ENCODE data around the gene ERH.
"Not testable (repeated sequence)": the region's sequence is repeated elsewhere in the genome, so short reads cannot be mapped to it uniquely, and the experiment has no call there.

Gene ERH

DNA sequence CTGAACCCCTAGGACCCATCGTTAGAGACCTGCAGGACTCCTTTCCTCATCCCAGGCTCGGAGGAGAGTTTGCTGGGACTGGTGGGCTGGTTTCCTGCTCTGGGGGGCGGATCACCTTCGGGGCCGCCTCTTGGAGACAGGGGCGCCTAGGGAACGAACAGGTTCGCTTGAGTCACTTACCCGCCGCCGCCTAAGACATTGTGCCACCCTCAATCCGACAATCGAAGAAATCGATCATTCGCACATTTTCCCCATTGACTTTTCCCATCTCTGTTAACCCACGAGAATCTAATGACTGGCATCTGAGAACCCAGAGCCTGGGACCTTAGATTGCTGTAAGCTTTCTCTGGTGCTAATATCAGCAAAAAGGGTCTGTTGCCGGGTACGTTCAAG lies 715 bp upstream of the ERH start:
- TF ChIP-seq, protein P1, sequence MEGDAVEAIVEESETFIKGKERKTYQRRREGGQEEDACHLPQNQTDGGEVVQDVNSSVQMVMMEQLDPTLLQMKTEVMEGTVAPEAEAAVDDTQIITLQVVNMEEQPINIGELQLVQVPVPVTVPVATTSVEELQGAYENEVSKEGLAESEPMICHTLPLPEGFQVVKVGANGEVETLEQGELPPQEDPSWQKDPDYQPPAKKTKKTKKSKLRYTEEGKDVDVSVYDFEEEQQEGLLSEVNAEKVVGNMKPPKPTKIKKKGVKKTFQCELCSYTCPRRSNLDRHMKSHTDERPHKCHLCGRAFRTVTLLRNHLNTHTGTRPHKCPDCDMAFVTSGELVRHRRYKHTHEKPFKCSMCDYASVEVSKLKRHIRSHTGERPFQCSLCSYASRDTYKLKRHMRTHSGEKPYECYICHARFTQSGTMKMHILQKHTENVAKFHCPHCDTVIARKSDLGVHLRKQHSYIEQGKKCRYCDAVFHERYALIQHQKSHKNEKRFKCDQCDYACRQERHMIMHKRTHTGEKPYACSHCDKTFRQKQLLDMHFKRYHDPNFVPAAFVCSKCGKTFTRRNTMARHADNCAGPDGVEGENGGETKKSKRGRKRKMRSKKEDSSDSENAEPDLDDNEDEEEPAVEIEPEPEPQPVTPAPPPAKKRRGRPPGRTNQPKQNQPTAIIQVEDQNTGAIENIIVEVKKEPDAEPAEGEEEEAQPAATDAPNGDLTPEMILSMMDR (conservative IDR thresholded peaks at IDR 0.05): no peak
- TF ChIP-seq ZFX (IDR thresholded peaks at IDR 0.05): no peak
- H3K27ac ChIP-seq: peak overlapping the region; percentile 95

DNA sequence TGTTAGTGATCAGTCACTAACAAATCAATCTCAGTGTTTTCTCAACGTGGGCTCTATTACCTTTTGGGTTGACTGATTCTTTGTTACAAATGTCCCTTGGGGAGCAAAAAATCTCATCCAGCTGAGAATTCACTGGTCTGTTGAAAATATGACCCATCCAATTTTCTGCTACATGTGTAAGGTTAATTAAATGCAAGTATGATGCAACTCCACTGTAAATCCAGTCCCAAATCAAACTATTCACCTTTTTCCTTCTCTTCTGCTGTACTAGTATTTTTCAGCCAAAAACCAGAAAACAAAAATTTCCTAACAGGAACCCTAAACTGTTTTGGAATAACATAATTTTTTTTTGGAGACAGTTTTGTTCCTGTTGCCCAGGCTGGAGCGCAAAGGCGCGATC lies 2.2 kb downstream of the ERH start:
- H3K27ac ChIP-seq: no peak overlapping the region
- TF ChIP-seq, protein P1 (conservative IDR thresholded peaks at IDR 0.05): no peak
- TF ChIP-seq ZFX (IDR thresholded peaks at IDR 0.05): no peak

DNA sequence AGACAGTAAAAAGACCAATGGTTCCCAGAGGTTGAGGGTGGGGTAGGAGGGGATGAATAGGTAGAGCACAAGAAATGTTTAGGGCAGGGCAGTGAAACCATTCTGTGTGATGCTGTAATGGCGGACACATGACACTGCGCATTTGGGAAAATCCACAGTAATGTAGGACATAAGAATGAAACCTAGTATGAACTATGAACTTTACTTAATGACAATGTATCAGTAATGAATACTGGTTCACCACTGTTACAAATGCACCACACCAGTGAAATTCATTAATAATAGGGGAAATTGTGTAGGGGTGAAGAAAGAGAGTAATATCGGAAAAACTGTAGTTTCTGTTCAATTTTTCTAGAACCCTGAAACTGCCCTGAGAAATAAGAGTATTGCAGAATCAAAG lies 5.6 kb downstream of the ERH start:
- TF ChIP-seq ZFX (IDR thresholded peaks at IDR 0.05): no peak
- TF ChIP-seq, protein P1 (conservative IDR thresholded peaks at IDR 0.05): no peak
- no peak overlapping the region for H3K27ac ChIP-seq

DNA sequence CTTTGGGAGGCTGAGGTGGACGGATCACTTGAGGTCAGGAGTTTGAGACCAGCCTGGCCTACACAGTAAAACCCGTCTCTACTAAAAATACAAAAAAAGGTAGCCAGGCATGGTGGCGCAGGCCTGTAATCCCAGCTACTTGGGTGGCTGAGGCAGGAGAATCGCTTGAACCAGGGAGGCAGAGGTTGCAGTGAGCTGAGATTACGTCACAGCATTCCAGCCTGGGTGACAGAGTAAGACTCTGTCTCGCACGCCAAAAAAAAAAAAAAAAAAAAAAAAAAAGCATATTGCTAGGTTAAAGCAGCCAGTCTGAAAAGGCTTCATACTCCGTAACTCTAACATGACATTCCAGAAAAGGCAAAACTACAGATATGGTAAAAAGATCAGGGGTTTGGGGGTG lies 6.7 kb downstream of the ERH start:
- H3K27ac ChIP-seq: not testable (repeated sequence)

DNA sequence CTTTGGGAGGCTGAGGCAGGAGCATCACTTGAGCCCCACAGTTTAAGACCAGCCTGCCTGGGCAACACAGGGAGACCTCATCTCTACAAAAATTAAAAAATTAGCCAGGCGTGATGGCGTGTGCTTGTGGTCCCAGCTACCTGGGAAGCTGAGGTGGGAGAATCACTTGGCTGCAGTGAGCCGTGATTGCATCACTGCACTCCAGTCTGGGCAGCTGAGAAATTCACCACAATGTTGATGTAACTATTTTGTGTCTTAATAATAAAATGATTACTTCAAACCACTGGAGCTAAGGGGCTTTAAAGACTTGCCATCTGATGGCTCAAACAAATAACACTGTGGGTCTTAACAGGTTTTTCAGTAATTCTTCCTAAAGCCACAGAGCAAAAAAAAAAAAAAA lies 10.8 kb downstream of the ERH start:
- no peak overlapping the region; the same call in 1 of the 2 replicates for H3K27ac ChIP-seq
- no peak for TF ChIP-seq ZFX (IDR thresholded peaks at IDR 0.05)
- TF ChIP-seq, protein P1 (conservative IDR thresholded peaks at IDR 0.05): no peak

DNA sequence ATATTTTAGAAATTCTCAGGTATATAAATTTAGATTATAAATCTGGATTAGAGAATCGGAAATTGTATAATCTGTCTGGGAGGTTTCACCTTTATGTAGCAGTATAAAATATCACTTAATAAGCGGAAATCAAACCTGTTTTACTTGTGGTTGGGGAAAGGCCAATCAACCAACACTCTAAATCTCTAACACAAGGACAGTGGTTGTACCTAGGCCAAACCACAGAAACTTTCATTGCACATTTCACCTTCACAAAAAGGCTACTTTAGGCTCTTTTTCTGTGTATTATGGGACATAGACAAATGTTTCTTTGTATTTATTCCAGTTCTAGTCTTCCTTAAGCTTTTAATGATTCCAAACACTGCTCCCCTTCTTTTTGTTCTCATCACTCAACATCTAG lies 19.8 kb downstream of the ERH start:
- no peak overlapping the region for H3K27ac ChIP-seq
- TF ChIP-seq ZFX (IDR thresholded peaks at IDR 0.05): no peak
- TF ChIP-seq, protein P1 (conservative IDR thresholded peaks at IDR 0.05): no peak

DNA sequence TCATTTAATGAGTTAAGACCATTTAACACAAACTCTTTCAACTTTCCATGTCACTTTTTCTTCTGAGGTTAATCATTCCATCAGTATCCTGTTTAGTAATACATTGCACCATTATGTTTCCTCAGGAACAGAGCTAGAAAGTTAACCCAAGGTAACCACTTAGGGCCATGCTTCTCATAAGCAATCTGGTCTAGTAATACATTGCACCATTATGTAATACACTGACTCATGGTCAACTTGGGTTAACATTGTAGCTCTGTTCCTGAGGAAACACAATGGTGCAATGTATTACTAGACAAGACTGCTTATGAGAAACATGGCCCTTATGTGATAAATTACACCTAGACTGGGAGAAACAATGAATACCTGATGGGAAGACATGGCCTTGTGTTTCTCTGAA lies 21.7 kb downstream of the ERH start:
- H3K27ac ChIP-seq: no peak overlapping the region
- TF ChIP-seq, protein P1 (conservative IDR thresholded peaks at IDR 0.05): no peak
- TF ChIP-seq ZFX (IDR thresholded peaks at IDR 0.05): no peak

DNA sequence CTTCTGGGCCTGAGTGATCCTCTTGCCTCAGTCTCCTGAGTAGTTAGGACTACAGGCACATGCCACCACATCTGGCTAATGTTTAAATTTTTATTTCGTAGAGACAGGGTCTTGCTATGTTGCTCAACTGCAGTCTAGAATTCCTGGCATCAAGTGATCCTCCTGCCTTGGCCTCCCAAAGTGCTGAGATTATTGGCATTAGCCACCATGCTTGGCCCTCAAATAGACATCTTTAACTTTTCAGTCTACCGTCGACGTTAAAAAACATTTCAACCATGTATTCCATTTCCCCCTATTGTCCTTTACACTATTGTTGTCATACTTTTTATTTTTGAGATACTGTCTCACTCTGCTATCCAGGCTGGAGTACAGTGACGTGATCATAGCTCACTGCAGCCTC lies 22.4 kb downstream of the ERH start:
- TF ChIP-seq, protein P1 (conservative IDR thresholded peaks at IDR 0.05): no peak
- TF ChIP-seq ZFX (IDR thresholded peaks at IDR 0.05): no peak
- H3K27ac ChIP-seq: no peak overlapping the region

Measured in C4-2B (cell line).